GM12878 (cell line): ENCODE measurements around the gene HELZ. TPM values are rescaled to one million over a fixed set of nuclear protein-coding genes. Genes with fewer than 3 reads are reported as not detected.

ENCODE experiments used
- EZH2 ChIP-seq: IDR thresholded peaks from 2 replicates; pipeline ENCODE4 v1.6.1; 2012; ENCODE audit warnings: low read depth, mild to moderate bottlenecking, control low read depth, inconsistent platforms, low read length, borderline replicate concordance; ENCODE audit not compliant: control insufficient read depth
- HCFC1 ChIP-seq: fragments of 150-350 bp; IDR thresholded peaks from 2 replicates; pipeline ENCODE4 v1.6.1; 2014; ENCODE audit warnings: low read length
- RAD51 ChIP-seq: fragments of 450-650 bp; IDR thresholded peaks from 2 replicates; pipeline ENCODE4 v1.6.1; 2016; ENCODE audit warnings: moderate library complexity, mild to moderate bottlenecking, inconsistent platforms
- TCF12 ChIP-seq: IDR thresholded peaks from 2 replicates; pipeline ENCODE4 v1.6.1; 2011; ENCODE audit warnings: low read depth, mild to moderate bottlenecking, low read length
- USF2 ChIP-seq: IDR thresholded peaks from 2 replicates; pipeline ENCODE4 v1.6.1; 2011; ENCODE audit warnings: low read depth, low read length, improper control_type of control experiment, borderline replicate concordance
- polyA plus RNA-seq, 11 experiments: library from polyadenylated mRNA; depleted of rRNA in 4 of 11; unstranded in 6 of 11; stranded (reverse) in 5 of 11; fragments of >200 nt; fragmentation: Nextera tagmentation in 4 of 11; fragmentation: Illumina TruSeq in 1 of 11; extraction: Ambion mirVana in 4 of 11; extraction: Trizol in 1 of 11; gene quantifications; 1 replicate in 1 of 11; 2 replicates in 10 of 11; pipeline versions ENCODE4 v1.2.1 to v1.2.3, GENCODE V29; 2011 to 2016; ENCODE audit warnings: inconsistent platforms in 2 of 11, missing spikeins in 2 of 11, low read depth in 1 of 11
- total RNA-seq, 4 experiments: library from RNA; depleted of rRNA in 3 of 4; stranded (reverse); fragments of >200 nt in 3 of 4; fragmentation: Illumina TruSeq in 1 of 4; extraction: Trizol in 1 of 4; gene quantifications; 2 replicates each; pipeline versions ENCODE4 v1.2.1 to v1.2.3, GENCODE V29; 2013 to 2021
- TF ChIP-seq, protein P1 (sequence below): fragments of 450-650 bp; IDR thresholded peaks from 2 replicates; pipeline ENCODE4 v1.6.1; 2017; ENCODE audit warnings: mild to moderate bottlenecking, moderate library complexity
- TF ChIP-seq, protein P2 (sequence below): fragments of 450-650 bp; formaldehyde crosslinking; IDR thresholded peaks from 2 replicates; pipeline ENCODE4 v1.4.0; 2022; ENCODE audit warnings: mild to moderate bottlenecking, moderate library complexity

HELZ gene
- total and polyA plus RNA-seq, 10 of the 15 experiments (the other 5 are each of a cell fraction or from before 2014, with no cell fraction given): 1.5 to 36.8 (median 19.1) TPM

GRCh38 chr17:67052720-67053437 is 192.1 kb downstream of the HELZ start (continued):
- TF ChIP-seq RAD51: no peak
- no peak for TF ChIP-seq EZH2
- TF ChIP-seq, protein P1, sequence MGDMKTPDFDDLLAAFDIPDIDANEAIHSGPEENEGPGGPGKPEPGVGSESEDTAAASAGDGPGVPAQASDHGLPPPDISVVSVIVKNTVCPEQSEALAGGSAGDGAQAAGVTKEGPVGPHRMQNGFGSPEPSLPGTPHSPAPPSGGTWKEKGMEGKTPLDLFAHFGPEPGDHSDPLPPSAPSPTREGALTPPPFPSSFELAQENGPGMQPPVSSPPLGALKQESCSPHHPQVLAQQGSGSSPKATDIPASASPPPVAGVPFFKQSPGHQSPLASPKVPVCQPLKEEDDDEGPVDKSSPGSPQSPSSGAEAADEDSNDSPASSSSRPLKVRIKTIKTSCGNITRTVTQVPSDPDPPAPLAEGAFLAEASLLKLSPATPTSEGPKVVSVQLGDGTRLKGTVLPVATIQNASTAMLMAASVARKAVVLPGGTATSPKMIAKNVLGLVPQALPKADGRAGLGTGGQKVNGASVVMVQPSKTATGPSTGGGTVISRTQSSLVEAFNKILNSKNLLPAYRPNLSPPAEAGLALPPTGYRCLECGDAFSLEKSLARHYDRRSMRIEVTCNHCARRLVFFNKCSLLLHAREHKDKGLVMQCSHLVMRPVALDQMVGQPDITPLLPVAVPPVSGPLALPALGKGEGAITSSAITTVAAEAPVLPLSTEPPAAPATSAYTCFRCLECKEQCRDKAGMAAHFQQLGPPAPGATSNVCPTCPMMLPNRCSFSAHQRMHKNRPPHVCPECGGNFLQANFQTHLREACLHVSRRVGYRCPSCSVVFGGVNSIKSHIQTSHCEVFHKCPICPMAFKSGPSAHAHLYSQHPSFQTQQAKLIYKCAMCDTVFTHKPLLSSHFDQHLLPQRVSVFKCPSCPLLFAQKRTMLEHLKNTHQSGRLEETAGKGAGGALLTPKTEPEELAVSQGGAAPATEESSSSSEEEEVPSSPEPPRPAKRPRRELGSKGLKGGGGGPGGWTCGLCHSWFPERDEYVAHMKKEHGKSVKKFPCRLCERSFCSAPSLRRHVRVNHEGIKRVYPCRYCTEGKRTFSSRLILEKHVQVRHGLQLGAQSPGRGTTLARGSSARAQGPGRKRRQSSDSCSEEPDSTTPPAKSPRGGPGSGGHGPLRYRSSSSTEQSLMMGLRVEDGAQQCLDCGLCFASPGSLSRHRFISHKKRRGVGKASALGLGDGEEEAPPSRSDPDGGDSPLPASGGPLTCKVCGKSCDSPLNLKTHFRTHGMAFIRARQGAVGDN: no peak
- no peak for TF ChIP-seq USF2
- TF ChIP-seq TCF12: no peak
- TF ChIP-seq, protein P2, sequence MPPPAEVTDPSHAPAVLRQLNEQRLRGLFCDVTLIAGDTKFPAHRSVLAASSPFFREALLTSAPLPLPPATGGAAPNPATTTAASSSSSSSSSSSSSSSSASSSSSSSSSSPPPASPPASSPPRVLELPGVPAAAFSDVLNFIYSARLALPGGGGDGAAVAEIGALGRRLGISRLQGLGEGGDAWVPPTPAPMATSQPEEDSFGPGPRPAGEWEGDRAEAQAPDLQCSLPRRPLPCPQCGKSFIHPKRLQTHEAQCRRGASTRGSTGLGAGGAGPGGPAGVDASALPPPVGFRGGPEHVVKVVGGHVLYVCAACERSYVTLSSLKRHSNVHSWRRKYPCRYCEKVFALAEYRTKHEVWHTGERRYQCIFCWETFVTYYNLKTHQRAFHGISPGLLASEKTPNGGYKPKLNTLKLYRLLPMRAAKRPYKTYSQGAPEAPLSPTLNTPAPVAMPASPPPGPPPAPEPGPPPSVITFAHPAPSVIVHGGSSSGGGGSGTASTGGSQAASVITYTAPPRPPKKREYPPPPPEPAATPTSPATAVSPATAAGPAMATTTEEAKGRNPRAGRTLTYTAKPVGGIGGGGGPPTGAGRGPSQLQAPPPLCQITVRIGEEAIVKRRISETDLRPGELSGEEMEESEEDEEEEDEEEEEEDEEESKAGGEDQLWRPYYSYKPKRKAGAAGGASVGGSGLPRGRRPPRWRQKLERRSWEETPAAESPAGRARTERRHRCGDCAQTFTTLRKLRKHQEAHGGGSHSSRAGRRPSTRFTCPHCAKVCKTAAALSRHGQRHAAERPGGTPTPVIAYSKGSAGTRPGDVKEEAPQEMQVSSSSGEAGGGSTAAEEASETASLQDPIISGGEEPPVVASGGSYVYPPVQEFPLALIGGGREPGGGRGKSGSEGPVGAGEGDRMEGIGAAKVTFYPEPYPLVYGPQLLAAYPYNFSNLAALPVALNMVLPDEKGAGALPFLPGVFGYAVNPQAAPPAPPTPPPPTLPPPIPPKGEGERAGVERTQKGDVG (CRISPR knock-in tag): no peak
- no peak for TF ChIP-seq HCFC1
- TF ChIP-seq, all 136 proteins: peak for 0
